Bronchial epithelial cell (primary cell): Measurements from ENCODE around the gene ATN1. TPM values are rescaled to one million over a fixed set of nuclear protein-coding genes. Genes with fewer than 3 reads are reported as not detected.
A peak's percentile ranks its signal among the peaks of the same experiment; 100 is the strongest.

Experiments
- DNase-seq: peaks from one replicate; pipeline ENCODE4 v3.0.0-alpha.2; 2010; ENCODE audit warnings: low read depth
- FAIRE-seq: peaks from 2 replicates; lab custom pipeline; 2011; peaks lifted over from hg19 to GRCh38; lab: Jason Lieb, UNC
- H3K27me3 ChIP-seq: 2 replicates; pipeline ENCODE4 v1.5.1; 2011; ENCODE audit warnings: low read length; ENCODE audit not compliant: control insufficient read depth, insufficient read depth
- H3K36me3 ChIP-seq: 2 replicates; pipeline ENCODE4 v1.5.1; 2011; ENCODE audit warnings: low read length; ENCODE audit not compliant: control insufficient read depth, insufficient read depth
- H3K4me3 ChIP-seq: 2 replicates; pipeline ENCODE4 v1.5.1; 2011; ENCODE audit warnings: mild to moderate bottlenecking, low read depth, low read length, control low read depth
- total RNA-seq: library from RNA; depleted of rRNA; stranded (reverse); fragments of >200 nt; gene quantifications from 2 replicates; pipeline ENCODE4 v1.2.1, GENCODE V29; 2014
- TF ChIP-seq, protein P1 (sequence below): IDR thresholded peaks from 2 replicates; pipeline ENCODE4 v1.5.1; 2011; ENCODE audit warnings: mild to moderate bottlenecking, moderate library complexity, low read length, control low read depth, inconsistent platforms; ENCODE audit not compliant: insufficient read depth, severe bottlenecking

ATN1 gene
- total RNA-seq, 1 donor from 2014 or later, result 7.1 TPM

DNA sequence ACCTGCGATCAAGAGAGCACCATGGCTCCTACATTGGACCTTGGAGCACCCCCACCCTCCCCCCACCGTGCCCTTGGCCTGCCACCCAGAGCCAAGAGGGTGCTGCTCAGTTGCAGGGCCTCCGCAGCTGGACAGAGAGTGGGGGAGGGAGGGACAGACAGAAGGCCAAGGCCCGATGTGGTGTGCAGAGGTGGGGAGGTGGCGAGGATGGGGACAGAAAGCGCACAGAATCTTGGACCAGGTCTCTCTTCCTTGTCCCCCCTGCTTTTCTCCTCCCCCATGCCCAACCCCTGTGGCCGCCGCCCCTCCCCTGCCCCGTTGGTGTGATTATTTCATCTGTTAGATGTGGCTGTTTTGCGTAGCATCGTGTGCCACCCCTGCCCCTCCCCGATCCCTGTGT, 14.0 kb downstream of the ATN1 start:
- Histone ChIP-seq H3K4me3 (no peak overlapping the region), H3K27me3 (no peaks in the 10 kb centered on the region), H3K36me3 (peaks cover 11% of the 10 kb centered on the region)
- TF ChIP-seq, protein P1, sequence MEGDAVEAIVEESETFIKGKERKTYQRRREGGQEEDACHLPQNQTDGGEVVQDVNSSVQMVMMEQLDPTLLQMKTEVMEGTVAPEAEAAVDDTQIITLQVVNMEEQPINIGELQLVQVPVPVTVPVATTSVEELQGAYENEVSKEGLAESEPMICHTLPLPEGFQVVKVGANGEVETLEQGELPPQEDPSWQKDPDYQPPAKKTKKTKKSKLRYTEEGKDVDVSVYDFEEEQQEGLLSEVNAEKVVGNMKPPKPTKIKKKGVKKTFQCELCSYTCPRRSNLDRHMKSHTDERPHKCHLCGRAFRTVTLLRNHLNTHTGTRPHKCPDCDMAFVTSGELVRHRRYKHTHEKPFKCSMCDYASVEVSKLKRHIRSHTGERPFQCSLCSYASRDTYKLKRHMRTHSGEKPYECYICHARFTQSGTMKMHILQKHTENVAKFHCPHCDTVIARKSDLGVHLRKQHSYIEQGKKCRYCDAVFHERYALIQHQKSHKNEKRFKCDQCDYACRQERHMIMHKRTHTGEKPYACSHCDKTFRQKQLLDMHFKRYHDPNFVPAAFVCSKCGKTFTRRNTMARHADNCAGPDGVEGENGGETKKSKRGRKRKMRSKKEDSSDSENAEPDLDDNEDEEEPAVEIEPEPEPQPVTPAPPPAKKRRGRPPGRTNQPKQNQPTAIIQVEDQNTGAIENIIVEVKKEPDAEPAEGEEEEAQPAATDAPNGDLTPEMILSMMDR, result no peak
- FAIRE-seq (no peak), DNase-seq (no peak)

DNA sequence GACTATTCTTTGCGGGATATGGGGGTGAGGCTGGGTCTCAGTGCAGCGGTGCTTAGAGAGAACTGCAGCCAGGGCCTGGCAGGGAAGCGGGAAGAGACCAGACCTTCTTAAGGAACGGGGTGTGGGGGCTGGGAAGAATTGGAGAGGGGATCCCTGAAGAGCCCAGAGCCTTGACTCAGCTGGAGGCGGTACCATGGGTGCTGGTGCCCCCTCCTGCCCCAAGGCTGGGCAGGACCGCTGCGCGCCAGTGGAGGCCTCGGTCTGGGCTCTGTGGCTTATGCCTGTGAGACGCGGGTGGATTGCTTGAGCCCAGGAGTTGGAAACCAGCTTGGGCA, 14.5 kb downstream of the ATN1 start:
- TF ChIP-seq, protein P1, result no peak
- Histone ChIP-seq H3K36me3 (peaks cover 11% of the 10 kb centered on the region), H3K4me3 (no peak overlapping the region), H3K27me3 (no peaks in the 10 kb centered on the region)
- no peak for FAIRE-seq
- no peak for DNase-seq

- TF ChIP-seq, protein P1, result no peak
- peak overlapping the region; percentile 65 for H3K4me3 ChIP-seq
- peak; percentile 88 for DNase-seq
- H3K36me3 ChIP-seq, result peaks cover 11% of the 10 kb centered on the region
- no peaks in the 10 kb centered on the region for H3K27me3 ChIP-seq
- FAIRE-seq, result no peak
Observed at GRCh38 chr12:6943389-6943721, 15.6 kb downstream of the ATN1 start.

- Histone ChIP-seq H3K27me3 (no peaks in the 10 kb centered on the region), H3K4me3 (peak within 1 kb of the TSS; percentile 65), H3K36me3 (peaks cover 11% of the 10 kb centered on the region)
- TF ChIP-seq, protein P1, result no peak
- DNase-seq, result peak; percentile 89
- no peak for FAIRE-seq
Observed at GRCh38 chr12:6943722-6944380, 16.1 kb downstream of the ATN1 start, which contains the start of the genes C12orf57 and RNU7-1. Gene C12orf57 (plus strand): TSS chr12:6944022. CDS start chr12:6944122, 100 bp downstream. Gene RNU7-1 (plus strand): TSS chr12:6943816.

DNA sequence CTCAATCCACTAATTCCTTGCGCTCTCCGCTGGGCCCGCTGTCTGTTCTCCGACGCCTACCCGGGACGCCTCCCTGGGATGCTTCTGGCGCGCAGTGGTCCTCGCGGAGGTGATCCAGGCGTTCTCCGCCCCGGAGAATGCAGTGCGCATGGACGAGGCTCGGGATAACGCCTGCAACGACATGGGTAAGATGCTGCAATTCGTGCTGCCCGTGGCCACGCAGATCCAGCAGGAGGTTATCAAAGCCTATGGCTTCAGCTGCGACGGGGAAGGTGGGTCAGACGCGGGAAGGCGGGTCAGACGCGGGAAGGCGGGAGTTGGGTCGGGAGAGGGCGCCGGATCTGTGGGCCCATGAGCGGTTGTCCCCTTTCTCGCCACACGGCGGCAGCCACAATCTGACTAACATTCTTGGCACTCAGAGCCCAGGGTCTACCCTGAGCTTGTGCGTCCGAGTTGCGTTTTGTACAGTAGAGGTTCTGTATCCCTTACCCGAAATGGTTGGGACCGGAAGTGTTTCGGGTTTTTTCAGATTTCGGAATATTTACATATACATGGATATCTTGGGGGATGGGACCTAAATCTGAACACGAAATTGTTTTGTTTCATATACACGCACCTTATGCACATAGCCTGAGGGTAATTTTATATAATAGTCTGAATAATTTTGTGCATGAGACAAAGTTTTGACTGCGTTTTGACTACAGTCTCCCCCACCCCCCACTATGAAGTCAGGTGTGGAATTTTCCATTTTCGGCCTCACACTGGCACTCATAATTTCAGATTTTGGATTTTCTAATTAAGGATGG, 16.8 kb downstream of the ATN1 start:
- Histone ChIP-seq H3K27me3 (no peaks in the 10 kb centered on the region), H3K4me3 (peak overlapping the region; percentile 65), H3K36me3 (peaks cover 8% of the 10 kb centered on the region)
- no peak for FAIRE-seq
- peak; percentile 83 for DNase-seq
- TF ChIP-seq, protein P1, result peak; percentile 89
